ENCODE measurements around the gene CCR9.

- no peak for TF ChIP-seq CTCF (IDR thresholded peaks at IDR 0.05)
- TF ChIP-seq POLR2A (IDR thresholded peaks at IDR 0.05) = no peak
These were observed 3.0 kb downstream of the CCR9 start for GRCh38 chr3:45889337-45889736.
